Neuronal stem cell (in vitro differentiated cells): ENCODE data around the gene LIMA1.

Experiments used
- DNase-seq: peaks from one replicate; pipeline ENCODE4 v3.0.0-alpha.2; 2013; ENCODE audit warnings: low spot score
- H2AFZ ChIP-seq: one replicate; pipeline ENCODE4 v1.6.1; 2013; ENCODE audit warnings: mild to moderate bottlenecking, low read length, inconsistent platforms
- H2AK5ac ChIP-seq: 2 replicates; pipeline ENCODE4 v1.6.1; 2013; ENCODE audit warnings: low read depth, mild to moderate bottlenecking, inconsistent platforms, low read length, moderate library complexity, mixed read lengths
- H2BK120ac ChIP-seq: 2 replicates; pipeline ENCODE4 v1.6.1; 2013; ENCODE audit warnings: low read depth, mild to moderate bottlenecking, inconsistent platforms, low read length, moderate library complexity, mixed read lengths
- H2BK12ac ChIP-seq: one replicate; pipeline ENCODE4 v1.6.1; 2013; ENCODE audit warnings: low read length, inconsistent platforms
- H2BK15ac ChIP-seq: 2 replicates; pipeline ENCODE4 v1.6.1; 2013; ENCODE audit warnings: mild to moderate bottlenecking, low read length, inconsistent platforms, mixed read lengths
- H2BK5ac ChIP-seq: one replicate; pipeline ENCODE4 v1.6.1; 2013; ENCODE audit warnings: inconsistent platforms, mild to moderate bottlenecking, low read length, moderate library complexity
- H3K14ac ChIP-seq: one replicate; pipeline ENCODE4 v1.6.1; 2013; ENCODE audit warnings: low read length, inconsistent platforms
- H3K18ac ChIP-seq: 2 replicates; pipeline ENCODE4 v1.6.1; 2013; ENCODE audit warnings: low read length, inconsistent platforms
- H3K23ac ChIP-seq: 2 replicates; pipeline ENCODE4 v1.6.1; 2013; ENCODE audit warnings: low read depth, mild to moderate bottlenecking, mixed read lengths, low read length, inconsistent platforms; ENCODE audit not compliant: poor library complexity
- H3K27ac ChIP-seq: replicated peaks from 3 replicates; pipeline ENCODE4 v1.5.1; 2013; ENCODE audit warnings: low read length, inconsistent platforms
- H3K27me3 ChIP-seq, 3 experiments: 2 replicates each; pipeline ENCODE4 v1.6.1; 2013; ENCODE audit warnings: low read length in 3 of 3, mild to moderate bottlenecking in 2 of 3, inconsistent platforms in 1 of 3, low read depth in 1 of 3, mixed read lengths in 1 of 3, moderate library complexity in 1 of 3; ENCODE audit not compliant: control insufficient read depth in 3 of 3, insufficient read depth in 3 of 3
- H3K36me3 ChIP-seq, 2 donors: replicated peaks in 1 of 2; 2 replicates each; pipeline ENCODE4 v1.6.1; 2013; ENCODE audit warnings: low read length in 2 of 2; ENCODE audit not compliant: control insufficient read depth in 2 of 2, insufficient read depth in 2 of 2
- H3K4ac ChIP-seq: 2 replicates; pipeline ENCODE4 v1.6.1; 2013; ENCODE audit warnings: inconsistent platforms, mild to moderate bottlenecking, low read length, moderate library complexity
- H3K4me1 ChIP-seq, 2 donors: 1 replicate in 1 of 2; 2 replicates in 1 of 2; pipeline ENCODE4 v1.6.1; 2013; ENCODE audit warnings: low read length in 2 of 2, low read depth in 1 of 2; ENCODE audit not compliant: control insufficient read depth in 2 of 2, insufficient read depth in 1 of 2
- H3K4me2 ChIP-seq: one replicate; pipeline ENCODE4 v1.6.1; 2013; ENCODE audit warnings: mild to moderate bottlenecking, low read length, inconsistent platforms; ENCODE audit not compliant: insufficient read depth, poor library complexity, severe bottlenecking
- H3K4me3 ChIP-seq, 2 donors: 2 replicates each; pipeline ENCODE4 v1.5.1; 2013; ENCODE audit warnings: low read length in 2 of 2, mild to moderate bottlenecking in 2 of 2, inconsistent platforms in 1 of 2, moderate library complexity in 1 of 2
- H3K79me1 ChIP-seq: one replicate; pipeline ENCODE4 v1.6.1; 2013; ENCODE audit warnings: low read depth, mild to moderate bottlenecking, inconsistent platforms, low read length, moderate library complexity
- H3K9ac ChIP-seq: one replicate; pipeline ENCODE4 v1.6.1; 2013; ENCODE audit warnings: mild to moderate bottlenecking, low read depth, low read length, inconsistent platforms; ENCODE audit not compliant: poor library complexity
- H3K9me3 ChIP-seq, 2 donors: replicated peaks in 1 of 2; 2 replicates each; pipeline versions ENCODE3 to v1.6.1; 2013; ENCODE audit warnings: low read length in 2 of 2, mild to moderate bottlenecking in 2 of 2, inconsistent platforms in 1 of 2, low read depth in 1 of 2, mixed read lengths in 1 of 2, moderate library complexity in 1 of 2; ENCODE audit not compliant: control insufficient read depth in 2 of 2, insufficient read depth in 1 of 2
- H4K8ac ChIP-seq: one replicate; pipeline ENCODE4 v1.6.1; 2013; ENCODE audit warnings: low read depth, mild to moderate bottlenecking, inconsistent platforms, low read length, moderate library complexity
- H4K91ac ChIP-seq: one replicate; pipeline ENCODE4 v1.6.1; 2013; ENCODE audit warnings: low read length, low read depth, mild to moderate bottlenecking, inconsistent platforms; ENCODE audit not compliant: poor library complexity
- WGBS, 2 donors: extraction: QIAGEN DNeasy Blood & Tissue Kit; methylation state at CpG; one replicate each; pipeline ENCODE4 v1.1.7; 2013; ENCODE audit warnings: missing lambda C conversion rate in 2 of 2, mixed read lengths in 1 of 2; ENCODE audit not compliant: insufficient read length in 2 of 2, insufficient replicate concordance in 1 of 2; ENCODE audit errors: extremely low coverage in 2 of 2; 5-methylcytosine and 5-hydroxymethylcytosine counted together

LIMA1 gene

GRCh38 chr12:50263832-50264231 lies 19.5 kb downstream of the LIMA1 start:
- H3K79me1 ChIP-seq = no peaks in the 10 kb centered on the region
- no CpG with 5 or more reads among the region's 2 CpGs for WGBS, 2 donors
- no peak overlapping the region for H3K18ac ChIP-seq
- no peak overlapping the region for H2BK12ac ChIP-seq
- no peak overlapping the region for H4K91ac ChIP-seq
- H3K9me3 ChIP-seq = peaks cover 0 to 2% of the 10 kb centered on the region in 2 donors
- no peaks in the 10 kb centered on the region for H3K27me3 ChIP-seq
- no peak overlapping the region for H2BK15ac ChIP-seq
- no peak overlapping the region for H3K4me3 ChIP-seq
- H3K4me1 ChIP-seq = peaks cover 0 to 3% of the 10 kb centered on the region in 2 donors
- H2AK5ac ChIP-seq = no peak overlapping the region
- no peak overlapping the region for H3K4me2 ChIP-seq
- no peak overlapping the region for H3K14ac ChIP-seq
- no peaks in the 10 kb centered on the region for H3K36me3 ChIP-seq
- no peak for DNase-seq
- H4K8ac ChIP-seq = no peak overlapping the region
- H3K4ac ChIP-seq = no peak overlapping the region
- H3K27ac ChIP-seq = no peak overlapping the region
- H2BK120ac ChIP-seq = no peak overlapping the region
- no peak overlapping the region for H2BK5ac ChIP-seq
- H3K23ac ChIP-seq = no peak overlapping the region
- no peak overlapping the region for H2AFZ ChIP-seq
- H3K9ac ChIP-seq = no peak overlapping the region

- DNase-seq = no peak
- Histone ChIP-seq H3K36me3 (no peaks in the 10 kb centered on the region), H2BK5ac (no peak overlapping the region), H3K27me3 (no peaks in the 10 kb centered on the region), H3K27ac (no peak overlapping the region), H2AK5ac (no peak overlapping the region), H3K23ac (no peak overlapping the region), H4K8ac (no peak overlapping the region), H2BK120ac (no peak overlapping the region), H3K4me1 (no peaks in the 10 kb centered on the region), H3K9me3 (peaks cover 0 to 2% of the 10 kb centered on the region in 2 donors), H3K9ac (no peak overlapping the region), H4K91ac (no peak overlapping the region), H3K4ac (no peak overlapping the region), H3K14ac (no peak overlapping the region), H3K4me3 (no peak overlapping the region), H2BK15ac (no peak overlapping the region), H3K4me2 (no peak overlapping the region), H3K18ac (no peak overlapping the region), H2BK12ac (no peak overlapping the region), H3K79me1 (no peaks in the 10 kb centered on the region), H2AFZ (no peak overlapping the region)
- no CpG with 5 or more reads among the region's 3 CpGs for WGBS, 2 donors
Observed at GRCh38 chr12:50261654-50262053, 21.7 kb downstream of the LIMA1 start.

GRCh38 chr12:50258167-50258551 lies 25.2 kb downstream of the LIMA1 start:
- Histone ChIP-seq H3K4me1 (no peaks in the 10 kb centered on the region), H3K9ac (no peak overlapping the region)
- WGBS, 2 donors = no CpG with 5 or more reads among the region's 5 CpGs

GRCh38 chr12:50257236-50258166 lies 25.8 kb downstream of the LIMA1 start:
- no CpG with 5 or more reads among the region's 6 CpGs for WGBS, 2 donors
- no peak overlapping the region for H3K4me3 ChIP-seq
- H3K27ac ChIP-seq = no peak overlapping the region
- H2AFZ ChIP-seq = no peak overlapping the region
- no peak overlapping the region for H4K8ac ChIP-seq
- H3K14ac ChIP-seq = no peak overlapping the region
- H3K4ac ChIP-seq = no peak overlapping the region
- H3K4me2 ChIP-seq = no peak overlapping the region
- no peaks in the 10 kb centered on the region for H3K36me3 ChIP-seq
- H3K18ac ChIP-seq = no peak overlapping the region
- no peaks in the 10 kb centered on the region for H3K4me1 ChIP-seq
- H3K79me1 ChIP-seq = no peaks in the 10 kb centered on the region
- H3K9me3 ChIP-seq = no peaks in the 10 kb centered on the region
- H2BK12ac ChIP-seq = no peak overlapping the region
- H3K9ac ChIP-seq = no peak overlapping the region
- H2BK15ac ChIP-seq = no peak overlapping the region
- no peak overlapping the region for H3K23ac ChIP-seq
- H3K27me3 ChIP-seq = no peaks in the 10 kb centered on the region
- H2AK5ac ChIP-seq = no peak overlapping the region
- no peak overlapping the region for H4K91ac ChIP-seq
- DNase-seq = no peak
- no peak overlapping the region for H2BK120ac ChIP-seq
- H2BK5ac ChIP-seq = no peak overlapping the region

More at GRCh38 chr12:50258167-50258551, 25.2 kb downstream of the LIMA1 start:
- no peak overlapping the region for H3K27ac ChIP-seq
- no peak overlapping the region for H3K14ac ChIP-seq
- H3K36me3 ChIP-seq = no peaks in the 10 kb centered on the region
- H3K9me3 ChIP-seq = no peaks in the 10 kb centered on the region
- H2BK5ac ChIP-seq = no peak overlapping the region
- H2BK15ac ChIP-seq = no peak overlapping the region
- no peak overlapping the region for H3K18ac ChIP-seq
- H3K27me3 ChIP-seq = no peaks in the 10 kb centered on the region
- H3K4me3 ChIP-seq = no peak overlapping the region
- no peak overlapping the region for H3K23ac ChIP-seq
- no peak overlapping the region for H4K8ac ChIP-seq
- no peak for DNase-seq
- no peak overlapping the region for H4K91ac ChIP-seq
- no peak overlapping the region for H2AK5ac ChIP-seq
- no peaks in the 10 kb centered on the region for H3K79me1 ChIP-seq
- no peak overlapping the region for H2BK12ac ChIP-seq
- no peak overlapping the region for H2BK120ac ChIP-seq
- H3K4me2 ChIP-seq = no peak overlapping the region
- no peak overlapping the region for H2AFZ ChIP-seq
- H3K4ac ChIP-seq = no peak overlapping the region
